ENCODE data around the gene MIPEP. TPM values are rescaled to one million over a fixed set of nuclear protein-coding genes. Genes with fewer than 3 reads are reported as not detected.

MIPEP gene
- total RNA-seq, 1 donor from 2014 or later: 15.7 TPM

GRCh38 chr13:23868521-23868920, 20.7 kb downstream of the MIPEP start:
- TF ChIP-seq CTCF (conservative IDR thresholded peaks at IDR 0.05; ENCODE audit: low read depth, low read length): no peak
- no peak overlapping the region for H3K4me3 ChIP-seq (ENCODE audit: low read depth, low read length)
- no peak for DNase-seq (ENCODE audit: low read depth)

GRCh38 chr13:23867027-23867491, 22.1 kb downstream of the MIPEP start:
- no peak overlapping the region for H3K4me3 ChIP-seq (ENCODE audit: low read depth, low read length)
- DNase-seq (ENCODE audit: low read depth): no peak
- TF ChIP-seq CTCF (conservative IDR thresholded peaks at IDR 0.05; ENCODE audit: low read depth, low read length): no peak

- H3K4me3 ChIP-seq (ENCODE audit: low read depth, low read length): no peak overlapping the region
- no peak for TF ChIP-seq CTCF (conservative IDR thresholded peaks at IDR 0.05; ENCODE audit: low read depth, low read length)
- no peak for DNase-seq (ENCODE audit: low read depth)
Measured at GRCh38 chr13:23866420-23867026, 22.7 kb downstream of the MIPEP start.

GRCh38 chr13:23865906-23866305, 23.3 kb downstream of the MIPEP start:
- no peak for TF ChIP-seq CTCF (conservative IDR thresholded peaks at IDR 0.05; ENCODE audit: low read depth, low read length)
- no peak overlapping the region for H3K4me3 ChIP-seq (ENCODE audit: low read depth, low read length)
- no peak for DNase-seq (ENCODE audit: low read depth)

GRCh38 chr13:23865026-23865425, 24.2 kb downstream of the MIPEP start:
- TF ChIP-seq CTCF (conservative IDR thresholded peaks at IDR 0.05; ENCODE audit: low read depth, low read length): no peak
- no peak for DNase-seq (ENCODE audit: low read depth)
- H3K4me3 ChIP-seq (ENCODE audit: low read depth, low read length): no peak overlapping the region

GRCh38 chr13:23861310-23861709, 27.9 kb downstream of the MIPEP start:
- TF ChIP-seq CTCF (conservative IDR thresholded peaks at IDR 0.05; ENCODE audit: low read depth, low read length): no peak
- DNase-seq (ENCODE audit: low read depth): no peak
- no peak overlapping the region for H3K4me3 ChIP-seq (ENCODE audit: low read depth, low read length)

- no peak for DNase-seq (ENCODE audit: low read depth)
Measured at GRCh38 chr13:23859904-23860303, 29.3 kb downstream of the MIPEP start.

More at GRCh38 chr13:23859904-23860303, 29.3 kb downstream of the MIPEP start:
- no peak overlapping the region for H3K4me3 ChIP-seq (ENCODE audit: low read depth, low read length)
- no peak for TF ChIP-seq CTCF (conservative IDR thresholded peaks at IDR 0.05; ENCODE audit: low read depth, low read length)
